Right lobe of liver (tissue), 6 donors: ENCODE data around the gene CACNB3. TPM values are rescaled to one million over a fixed set of nuclear protein-coding genes. Genes with fewer than 3 reads are reported as not detected.

Experiments used
- ATAC-seq, 4 donors: fragments of 200-7000 bp; cut with Tn5 transposase; one replicate each; pipeline ENCODE4 v1.9.1; 2020; ENCODE audit warnings: mild to moderate bottlenecking in 4 of 4, moderate library complexity in 4 of 4
- DNase-seq, 3 donors: peaks; one replicate each; pipeline ENCODE4 v3.0.0-alpha.2; 2020
- H3K27ac ChIP-seq, 3 donors: fragments of 200-600 bp; one replicate each; pipeline ENCODE4 v1.8.0; 2022
- H3K27me3 ChIP-seq, 2 donors: fragments of 200-600 bp; one replicate each; pipeline ENCODE4 v1.8.0; 2022
- H3K36me3 ChIP-seq, 4 donors: fragments of 200-600 bp; sonication (generic) in 1 of 4; one replicate each; pipeline versions ENCODE4 v1.5.1 to v1.8.0; 2017 to 2022; ENCODE audit warnings: control low read depth in 1 of 4
- H3K4me1 ChIP-seq, 4 donors: fragments of 200-600 bp; sonication (generic) in 1 of 4; one replicate each; pipeline versions ENCODE4 v1.5.1 to v1.8.0; 2017 to 2022; ENCODE audit warnings: control low read depth in 1 of 4
- H3K4me3 ChIP-seq, 3 donors: fragments of 200-600 bp; one replicate each; pipeline ENCODE4 v1.8.0; 2022
- H3K9me3 ChIP-seq, 4 donors: fragments of 200-600 bp; sonication (generic) in 1 of 4; one replicate each; pipeline versions ENCODE4 v1.5.1 to v1.8.0; 2017 to 2022; ENCODE audit warnings: control low read depth in 1 of 4
- POLR2A ChIP-seq: fragments of 450-650 bp; IDR thresholded peaks from one replicate; pipeline ENCODE4 v1.6.1; 2017; ENCODE audit warnings: antibody characterized with exemption, mild to moderate bottlenecking
- WGBS: methylation state at CpG from one replicate; pipeline ENCODE4 v1.1.6; 2018; ENCODE audit warnings: low coverage, low lambda C conversion rate; ENCODE audit not compliant: insufficient coverage; ENCODE audit errors: missing lambda C conversion rate; 5-methylcytosine and 5-hydroxymethylcytosine counted together
- intact Hi-C, 2 donors: fragments of 100-400 bp; cut with DNase I; formaldehyde crosslinking; loops; one replicate each; pipeline versions ENCODE4 v1.11.2 to v1.14.1; 2022
- total RNA-seq, 6 experiments: library from RNA; depleted of rRNA in 2 of 6; stranded (reverse); fragments of >200 nt in 2 of 6; fragmentation: NEBNext Ultra II Directional in 3 of 6; extraction: Animal tissue kit (Norgen Biotek cat#: 25700) in 3 of 6; gene quantifications; one replicate each; pipeline versions ENCODE4 v1.1.0 to v1.2.4, GENCODE V29; 2016 to 2023
- TF ChIP-seq, protein P1 (sequence below), 4 donors: fragments of 200-600 bp in 3 of 4; fragments of 450-650 bp in 1 of 4; IDR thresholded peaks; one replicate each; pipeline versions ENCODE4 v1.5.1 to v1.8.0; 2016 to 2022; ENCODE audit warnings: antibody characterized with exemption in 4 of 4, mild to moderate bottlenecking in 2 of 4
- donor health status: DM: no; HTN: yes; CAD: no.
- donor health status: DM: no; HTN: no; CAD: no.
- donor health status: DM: no; HTN: no; CAD: no.
- donor health status: DM: no; HTN: yes; CAD: no.
- donor health status: DM: no; HTN: yes; CAD: no.

CACNB3 gene
- total RNA-seq, 6 experiments from 2014 or later = 0.62 to 2.1 (median 1.2) TPM

DNA sequence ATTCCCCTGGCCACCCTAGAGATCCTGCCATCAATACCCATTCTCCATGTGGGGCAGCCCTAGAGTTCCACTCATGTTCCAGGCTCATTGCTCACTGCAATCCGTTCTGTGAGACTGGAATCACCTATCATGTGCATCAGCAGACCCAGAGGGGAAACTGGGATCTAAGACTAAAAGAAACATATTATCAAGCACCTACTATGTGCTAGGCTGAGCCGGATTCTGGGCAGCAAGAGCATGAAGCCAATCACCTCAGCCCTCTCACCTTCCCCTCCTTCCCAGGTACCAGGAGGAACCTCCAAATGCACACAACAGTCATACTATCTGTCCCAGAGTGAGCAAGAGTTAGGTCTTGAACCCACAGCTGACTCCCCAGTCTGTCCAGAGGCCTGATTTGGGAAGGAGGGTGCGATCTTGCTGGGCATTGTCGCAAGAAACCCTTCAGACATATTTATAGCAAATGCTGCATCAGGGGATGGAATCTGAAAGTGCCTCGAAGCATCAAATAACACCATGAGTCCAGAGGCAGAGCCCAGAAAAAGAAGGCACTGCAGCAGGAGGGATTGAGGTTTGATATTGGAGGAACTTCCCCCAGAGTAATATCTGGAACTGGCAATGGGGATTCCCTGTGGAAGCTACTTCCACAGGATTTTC, 6.7 kb upstream of the CACNB3 start:
- WGBS = 71% methylated on average over 5 of the region's 5 CpGs
- no peak for DNase-seq
- intact Hi-C loops = no loop called here

DNA sequence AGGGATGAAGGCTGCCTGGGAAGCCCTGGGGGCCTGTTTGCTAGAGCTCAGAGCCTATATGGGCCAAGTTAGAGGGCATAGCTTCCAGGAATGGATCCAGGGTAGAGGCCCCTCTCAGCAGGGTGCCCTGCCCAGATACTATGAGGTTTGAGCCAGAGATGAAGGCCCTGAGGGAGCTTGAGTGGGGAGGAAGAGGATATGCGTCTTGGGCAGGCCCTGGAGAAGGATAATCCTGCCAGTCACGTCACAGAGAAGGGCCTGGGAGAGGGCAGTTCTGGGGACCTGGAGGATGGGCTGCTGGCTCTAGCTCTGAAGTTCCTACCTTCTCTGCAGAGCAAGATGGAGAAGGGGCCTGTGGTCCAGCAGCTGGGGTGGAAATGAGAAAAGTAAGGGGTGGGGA, 5.9 kb upstream of the CACNB3 start:
- WGBS = 100% methylated on average over 2 of the region's 2 CpGs
- TF ChIP-seq POLR2A = no peak
- TF ChIP-seq, protein P1, sequence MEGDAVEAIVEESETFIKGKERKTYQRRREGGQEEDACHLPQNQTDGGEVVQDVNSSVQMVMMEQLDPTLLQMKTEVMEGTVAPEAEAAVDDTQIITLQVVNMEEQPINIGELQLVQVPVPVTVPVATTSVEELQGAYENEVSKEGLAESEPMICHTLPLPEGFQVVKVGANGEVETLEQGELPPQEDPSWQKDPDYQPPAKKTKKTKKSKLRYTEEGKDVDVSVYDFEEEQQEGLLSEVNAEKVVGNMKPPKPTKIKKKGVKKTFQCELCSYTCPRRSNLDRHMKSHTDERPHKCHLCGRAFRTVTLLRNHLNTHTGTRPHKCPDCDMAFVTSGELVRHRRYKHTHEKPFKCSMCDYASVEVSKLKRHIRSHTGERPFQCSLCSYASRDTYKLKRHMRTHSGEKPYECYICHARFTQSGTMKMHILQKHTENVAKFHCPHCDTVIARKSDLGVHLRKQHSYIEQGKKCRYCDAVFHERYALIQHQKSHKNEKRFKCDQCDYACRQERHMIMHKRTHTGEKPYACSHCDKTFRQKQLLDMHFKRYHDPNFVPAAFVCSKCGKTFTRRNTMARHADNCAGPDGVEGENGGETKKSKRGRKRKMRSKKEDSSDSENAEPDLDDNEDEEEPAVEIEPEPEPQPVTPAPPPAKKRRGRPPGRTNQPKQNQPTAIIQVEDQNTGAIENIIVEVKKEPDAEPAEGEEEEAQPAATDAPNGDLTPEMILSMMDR (IDR thresholded peaks at IDR 0.05) = no peak
- ATAC-seq = no peak
- no peak overlapping the region for H3K4me3 ChIP-seq
- DNase-seq = no peak
- H3K27ac ChIP-seq = no peak overlapping the region
- H3K4me1 ChIP-seq = peaks cover 0 to 6% (median 2%) of the 10 kb centered on the region in 4 donors
- intact Hi-C loops = no loop called here
- peaks cover 0 to 7% of the 10 kb centered on the region in 2 donors for H3K27me3 ChIP-seq
- no peaks in the 10 kb centered on the region for H3K9me3 ChIP-seq
- H3K36me3 ChIP-seq = no peaks in the 10 kb centered on the region

More for the DNA sequence above, 6.7 kb upstream of the CACNB3 start:
- TF ChIP-seq, protein P1 (IDR thresholded peaks at IDR 0.05) = no peak
- TF ChIP-seq POLR2A = no peak
- ATAC-seq = no peak
- Histone ChIP-seq H3K9me3 (no peaks in the 10 kb centered on the region), H3K4me3 (no peak overlapping the region), H3K4me1 (peaks cover 0 to 6% (median 2%) of the 10 kb centered on the region in 4 donors), H3K36me3 (no peaks in the 10 kb centered on the region), H3K27ac (no peak overlapping the region), H3K27me3 (no peaks in the 10 kb centered on the region)

DNA sequence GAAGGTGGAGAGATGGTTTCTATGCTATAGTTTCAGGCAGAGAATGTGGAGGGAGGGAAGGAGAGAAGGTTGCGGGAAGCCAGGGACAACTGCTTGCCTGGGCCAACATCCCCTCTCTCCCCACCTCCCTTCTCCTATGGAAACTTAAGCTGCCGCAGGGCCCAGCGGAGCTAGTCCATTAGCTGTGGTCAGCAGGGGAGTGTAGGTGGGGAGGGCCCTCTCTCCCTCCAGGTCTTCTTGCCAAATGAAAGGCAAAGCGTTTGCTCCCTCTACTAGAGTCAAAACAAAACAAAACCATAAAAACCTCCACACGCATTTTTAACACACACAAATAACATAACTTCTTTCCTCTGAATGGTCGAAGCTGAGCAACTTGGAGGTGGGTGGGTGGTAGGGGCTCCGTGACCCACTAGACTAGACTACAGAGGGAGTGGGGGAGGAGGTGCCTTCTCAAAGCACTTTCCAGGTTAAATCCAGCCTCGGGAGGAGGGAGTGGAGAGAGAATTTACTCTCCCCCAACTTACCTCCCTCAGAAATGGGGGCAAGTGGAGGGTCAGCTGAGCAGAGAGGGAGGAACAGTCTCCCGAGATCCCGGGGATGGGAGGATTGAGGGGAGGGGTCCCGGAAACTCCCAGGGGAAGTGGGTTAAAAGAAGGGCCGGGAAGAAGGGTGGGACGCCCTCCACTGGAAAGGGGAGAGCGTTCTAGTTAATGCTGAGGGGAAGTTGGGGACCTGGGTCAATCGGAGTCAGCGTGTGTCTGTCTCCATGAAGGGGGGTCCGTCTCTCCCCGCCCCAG, 4.6 kb upstream of the CACNB3 start:
- peak overlapping the region; percentile 75 to 87 (median 80) for H3K4me3 ChIP-seq
- peaks cover 0 to 14% of the 10 kb centered on the region in 2 donors for H3K27me3 ChIP-seq
- TF ChIP-seq, protein P1 (IDR thresholded peaks at IDR 0.05) = no peak
- TF ChIP-seq POLR2A = no peak
- WGBS = 38% methylated on average over 15 of the region's 18 CpGs
- no peaks in the 10 kb centered on the region for H3K36me3 ChIP-seq
- no peak for DNase-seq
- intact Hi-C loops = no loop called here
- H3K4me1 ChIP-seq = peaks cover 0 to 11% (median 2%) of the 10 kb centered on the region in 4 donors
- no peak overlapping the region for H3K27ac ChIP-seq
- ATAC-seq = no peak
- H3K9me3 ChIP-seq = no peaks in the 10 kb centered on the region

DNA sequence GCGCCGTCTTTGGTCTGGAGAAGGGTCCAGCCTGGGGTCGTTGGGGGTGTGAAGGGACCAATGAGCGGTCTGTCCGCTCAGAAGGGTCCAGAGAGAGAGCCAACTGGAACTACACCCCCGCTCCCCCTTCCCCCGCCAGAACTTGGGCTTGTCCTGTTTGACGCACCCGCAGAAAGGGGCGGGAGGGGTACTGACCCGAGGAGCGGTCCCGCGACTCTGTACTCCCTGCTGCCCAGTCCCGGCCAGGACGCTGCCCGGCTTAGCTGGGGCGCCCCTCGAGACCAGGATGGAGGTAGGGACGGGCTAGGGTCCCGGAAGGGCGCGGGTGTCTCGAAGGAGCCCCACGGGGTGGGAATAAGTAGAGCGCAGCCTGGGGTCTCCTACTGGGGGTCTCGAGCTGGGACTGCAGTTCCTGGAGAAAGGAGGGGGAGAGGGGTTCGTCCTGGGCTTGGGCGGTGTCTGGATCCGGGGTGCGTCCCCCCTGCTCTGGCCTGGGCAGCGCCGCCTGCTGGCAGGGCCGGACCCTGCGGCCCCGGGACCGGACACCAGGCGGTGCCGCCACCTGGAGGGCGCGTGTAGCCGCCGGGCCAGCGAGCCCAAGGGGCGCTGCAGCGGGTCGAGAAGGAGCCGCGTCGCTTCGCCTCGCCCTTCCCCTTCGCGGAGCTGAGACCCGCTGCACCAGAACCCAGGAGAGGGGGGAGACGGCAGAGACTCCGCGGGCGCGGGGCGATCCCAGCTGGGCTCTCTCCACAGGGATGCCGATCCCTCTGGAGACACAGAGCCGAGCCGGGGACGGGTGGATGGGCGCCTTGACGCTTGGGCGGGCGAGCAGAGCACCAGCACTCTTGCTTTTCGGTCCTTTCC, 3.8 kb upstream of the CACNB3 start:
- Histone ChIP-seq H3K36me3 (no peaks in the 10 kb centered on the region), H3K27ac (peak overlapping the region; percentile 66 to 84 (median 72)), H3K4me1 (peaks cover 0 to 12% (median 2%) of the 10 kb centered on the region in 4 donors), H3K9me3 (no peaks in the 10 kb centered on the region), H3K27me3 (peaks cover 0 to 14% of the 10 kb centered on the region in 2 donors), H3K4me3 (peak overlapping the region; percentile 75 to 87 (median 80))
- peak; percentile 83 to 87 (median 85) for DNase-seq
- intact Hi-C loops = no loop called here
- WGBS = 2% methylated on average over 23 of the region's 70 CpGs
- TF ChIP-seq, protein P1 (IDR thresholded peaks at IDR 0.05) = peak; percentile 99 to 100 (median 100)
- peak; percentile 27 for TF ChIP-seq POLR2A
- peak; percentile 86 to 93 (median 89) for ATAC-seq
